ENCODE data around the gene CMKLR1.

CMKLR1 gene

GRCh38 chr12:108298761-108299275, 40.3 kb downstream of the CMKLR1 start:
- no peak for DNase-seq (ENCODE audit: low read depth in 2 of 2)

- DNase-seq (ENCODE audit: low read depth in 2 of 2) = no peak
These were observed 41.0 kb downstream of the CMKLR1 start for GRCh38 chr12:108297895-108298760.

- no peak for DNase-seq (ENCODE audit: low read depth in 2 of 2)
These were observed 41.7 kb downstream of the CMKLR1 start for GRCh38 chr12:108297424-108297823.

DNA sequence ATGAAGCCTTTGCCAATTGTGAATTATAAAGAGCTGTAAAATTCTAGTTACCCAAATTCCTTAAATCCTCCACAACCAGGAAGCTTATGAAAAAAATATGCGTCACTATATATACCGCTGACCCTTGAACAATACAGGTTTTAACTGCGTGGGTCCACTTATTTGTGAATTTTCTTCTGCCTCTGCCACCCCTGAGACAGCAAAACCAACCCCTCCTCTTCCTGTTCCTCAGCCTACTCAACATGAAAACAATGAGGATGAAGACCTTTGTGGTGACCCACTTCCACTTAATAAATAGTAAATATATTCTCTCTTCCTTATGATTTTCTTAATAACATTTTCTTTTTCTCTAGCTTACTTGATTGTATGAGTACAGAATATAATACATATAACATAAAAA, 42.2 kb downstream of the CMKLR1 start:
- DNase-seq (ENCODE audit: low read depth in 2 of 2) = no peak

GRCh38 chr12:108295641-108296040, 43.5 kb downstream of the CMKLR1 start:
- no peak for DNase-seq (ENCODE audit: low read depth in 2 of 2)

DNA sequence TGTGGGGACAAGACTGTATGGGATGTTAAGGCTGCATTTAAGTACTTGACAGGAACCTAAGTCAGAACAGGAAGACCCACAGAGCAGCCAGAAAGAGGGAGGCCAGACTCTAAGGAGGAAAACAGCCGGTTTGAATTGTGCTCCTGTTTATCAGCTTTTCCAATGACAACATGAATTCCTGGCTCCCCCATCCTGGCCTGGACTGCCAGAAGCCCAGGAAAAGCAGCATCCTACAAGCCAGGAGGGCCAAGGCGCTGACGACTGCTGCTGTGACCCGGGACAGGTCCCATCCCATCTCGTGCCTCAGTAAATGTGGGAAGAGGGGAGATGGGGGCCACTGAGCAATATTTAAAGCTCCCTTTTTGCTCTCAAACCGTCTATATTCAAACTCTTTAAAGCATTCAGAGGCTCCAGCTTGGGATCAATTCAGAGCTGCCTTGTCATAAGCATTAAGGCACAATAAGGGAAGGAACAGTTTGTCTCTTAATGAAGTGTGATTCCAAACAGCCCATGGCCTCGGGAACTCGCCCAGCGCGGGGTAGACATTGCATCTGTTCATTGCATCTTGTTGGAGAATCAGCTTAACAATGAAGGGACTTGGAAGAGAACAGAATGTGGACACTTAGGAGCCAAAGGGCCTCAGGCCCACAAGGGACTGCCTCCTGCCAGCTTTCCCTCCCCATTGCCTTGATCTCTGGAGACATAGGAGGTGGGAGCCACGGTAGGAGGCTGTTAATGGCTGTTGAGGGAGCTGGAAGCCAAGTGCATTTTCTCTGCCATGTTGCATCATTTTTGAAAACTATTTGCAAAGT, 49.6 kb downstream of the CMKLR1 start:
- DNase-seq (ENCODE audit: low read depth in 2 of 2) = no peak

DNA sequence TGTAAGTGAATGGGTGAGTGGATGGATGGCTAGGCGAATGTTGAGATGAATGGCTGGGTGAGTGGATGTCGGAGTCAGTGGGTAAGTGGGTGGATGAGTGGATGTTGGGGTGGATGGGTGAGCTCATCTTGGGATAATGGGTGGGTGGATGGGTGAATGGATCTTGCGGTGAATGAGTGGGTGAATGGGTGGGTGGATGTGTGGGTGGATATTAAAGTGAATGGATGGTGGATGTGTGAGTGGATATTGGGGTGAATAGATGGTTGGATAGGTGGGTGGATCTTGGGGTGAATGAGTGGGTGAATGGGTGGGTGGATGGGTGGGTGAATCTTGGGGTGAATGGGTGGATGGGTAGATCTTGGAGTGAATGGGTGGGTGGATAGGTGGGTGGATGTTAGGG, 51.9 kb downstream of the CMKLR1 start:
- DNase-seq (ENCODE audit: low read depth in 2 of 2) = no peak

GRCh38 chr12:108285016-108285415, 54.1 kb downstream of the CMKLR1 start:
- DNase-seq (ENCODE audit: low read depth in 2 of 2) = no peak

DNA sequence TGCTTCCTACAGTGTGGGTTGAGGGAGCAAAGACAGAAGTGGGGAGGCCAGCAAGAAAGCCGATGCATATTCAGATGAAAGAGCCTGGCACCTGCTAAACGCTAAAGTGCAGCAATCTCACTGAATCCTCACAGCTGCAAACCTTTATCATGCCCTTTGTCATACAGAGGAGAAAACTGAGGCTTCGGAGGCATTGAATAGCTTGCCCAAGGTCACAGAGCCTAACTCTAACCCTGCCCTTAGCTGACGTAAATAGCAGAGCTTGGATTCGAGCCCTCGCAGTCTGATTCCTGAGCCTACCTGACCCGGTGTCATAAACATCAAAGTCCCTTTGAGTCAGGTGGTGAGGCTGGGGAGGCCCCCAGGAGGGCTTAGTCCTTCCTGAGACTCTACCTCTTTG, 54.9 kb downstream of the CMKLR1 start:
- DNase-seq (ENCODE audit: low read depth in 2 of 2) = no peak

DNA sequence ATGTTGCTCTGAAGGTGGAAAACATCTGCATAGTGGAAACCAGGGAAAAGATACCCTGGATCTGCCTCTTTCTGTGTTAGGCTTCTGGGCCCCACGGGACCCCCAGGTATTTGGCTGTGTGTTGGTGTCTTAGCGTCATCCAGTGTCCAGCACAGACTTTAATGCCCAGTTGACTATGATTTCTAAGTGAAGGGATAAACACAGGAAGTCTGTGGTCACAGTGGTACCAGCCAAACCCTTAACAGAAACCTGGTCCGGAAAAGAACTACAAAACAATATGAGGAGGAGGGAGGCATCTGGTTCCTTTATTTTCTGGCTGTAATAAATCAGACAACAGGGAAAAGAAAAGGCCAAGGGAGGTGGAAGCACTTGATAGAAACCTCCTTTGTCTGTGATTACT, 56.4 kb downstream of the CMKLR1 start:
- no peak for DNase-seq (ENCODE audit: low read depth in 2 of 2)

GRCh38 chr12:108282160-108282559, 57.0 kb downstream of the CMKLR1 start:
- no peak for DNase-seq (ENCODE audit: low read depth in 2 of 2)

- no peak for DNase-seq (ENCODE audit: low read depth in 2 of 2)
These were observed 61.5 kb downstream of the CMKLR1 start for GRCh38 chr12:108277613-108278012.

DNA sequence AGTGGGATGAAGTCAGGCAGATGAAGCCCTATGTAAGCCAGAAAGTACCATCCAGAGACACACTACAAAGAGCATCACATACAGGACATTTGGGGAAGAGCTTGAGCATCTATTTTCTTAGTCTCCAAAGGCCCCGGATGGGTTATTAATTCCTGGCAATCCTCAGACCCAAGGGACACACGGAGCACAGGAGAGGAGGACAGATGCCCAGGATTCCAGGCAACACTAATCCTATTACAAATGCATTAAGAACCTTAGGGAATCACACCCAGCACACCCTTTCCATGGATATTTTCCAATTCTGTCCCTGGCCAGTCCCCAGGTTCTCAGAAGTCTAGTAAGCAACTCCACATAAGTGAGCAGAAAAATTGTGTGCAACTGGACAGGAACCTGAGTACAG, 65.9 kb downstream of the CMKLR1 start:
- DNase-seq (ENCODE audit: low read depth in 2 of 2) = no peak

DNA sequence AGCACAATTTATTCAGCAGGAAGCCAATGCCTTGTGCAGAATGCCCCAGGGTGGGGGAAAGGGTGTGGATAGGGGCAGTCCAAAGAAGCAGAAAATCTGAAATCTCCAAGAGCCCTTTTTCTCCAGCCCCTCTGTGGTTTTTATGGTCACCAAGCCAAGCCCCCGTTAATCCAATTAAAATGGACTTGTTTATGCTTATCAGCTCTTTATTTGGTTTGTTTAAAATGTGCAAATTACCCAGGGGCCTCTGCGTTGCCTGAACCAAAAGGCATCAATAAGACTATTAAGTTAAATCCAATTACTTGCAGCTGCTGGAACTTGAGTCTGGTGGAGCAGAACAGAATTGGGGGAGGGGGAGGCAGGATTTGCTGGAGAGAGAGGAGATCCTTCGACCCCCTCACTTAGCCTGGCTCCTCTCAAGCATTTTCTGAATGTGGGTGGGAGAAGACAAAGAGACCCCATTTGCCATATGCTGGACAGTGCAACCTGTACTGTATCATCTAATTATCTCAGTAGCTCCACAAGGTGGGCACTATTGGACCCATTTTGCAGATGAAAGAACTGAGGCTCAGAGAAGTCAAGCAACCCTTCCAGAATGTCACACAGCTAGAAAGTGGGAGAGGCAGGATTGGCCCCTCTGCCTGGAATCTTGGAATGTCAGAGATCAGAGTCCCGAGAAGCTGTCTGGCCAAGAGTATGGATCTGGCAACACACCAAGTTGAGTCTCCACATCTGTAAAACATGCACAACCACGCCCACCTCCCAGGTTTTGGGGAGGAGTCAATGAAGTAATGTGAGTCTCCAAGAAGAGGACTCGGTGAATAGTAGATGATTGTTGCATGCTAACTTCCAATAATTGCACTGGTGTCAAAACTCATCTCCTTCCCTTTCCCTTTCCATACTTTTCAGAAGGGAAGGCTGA, 66.9 kb downstream of the CMKLR1 start:
- DNase-seq (ENCODE audit: low read depth in 2 of 2) = no peak

DNA sequence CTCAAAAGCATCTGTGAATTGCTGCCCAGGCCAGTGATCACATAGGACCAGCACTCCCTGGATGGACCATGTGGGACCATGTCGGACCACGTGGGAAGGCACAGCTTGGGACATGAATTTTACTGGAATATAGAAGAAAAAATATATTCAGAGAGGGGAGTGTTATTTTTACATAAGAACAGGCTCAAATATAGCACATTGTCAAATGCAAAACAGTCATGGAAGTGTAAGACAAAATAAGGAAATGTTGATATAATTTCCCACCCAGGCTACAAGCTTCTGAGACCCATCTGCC, 68.3 kb downstream of the CMKLR1 start:
- DNase-seq (ENCODE audit: low read depth in 2 of 2) = no peak

DNA sequence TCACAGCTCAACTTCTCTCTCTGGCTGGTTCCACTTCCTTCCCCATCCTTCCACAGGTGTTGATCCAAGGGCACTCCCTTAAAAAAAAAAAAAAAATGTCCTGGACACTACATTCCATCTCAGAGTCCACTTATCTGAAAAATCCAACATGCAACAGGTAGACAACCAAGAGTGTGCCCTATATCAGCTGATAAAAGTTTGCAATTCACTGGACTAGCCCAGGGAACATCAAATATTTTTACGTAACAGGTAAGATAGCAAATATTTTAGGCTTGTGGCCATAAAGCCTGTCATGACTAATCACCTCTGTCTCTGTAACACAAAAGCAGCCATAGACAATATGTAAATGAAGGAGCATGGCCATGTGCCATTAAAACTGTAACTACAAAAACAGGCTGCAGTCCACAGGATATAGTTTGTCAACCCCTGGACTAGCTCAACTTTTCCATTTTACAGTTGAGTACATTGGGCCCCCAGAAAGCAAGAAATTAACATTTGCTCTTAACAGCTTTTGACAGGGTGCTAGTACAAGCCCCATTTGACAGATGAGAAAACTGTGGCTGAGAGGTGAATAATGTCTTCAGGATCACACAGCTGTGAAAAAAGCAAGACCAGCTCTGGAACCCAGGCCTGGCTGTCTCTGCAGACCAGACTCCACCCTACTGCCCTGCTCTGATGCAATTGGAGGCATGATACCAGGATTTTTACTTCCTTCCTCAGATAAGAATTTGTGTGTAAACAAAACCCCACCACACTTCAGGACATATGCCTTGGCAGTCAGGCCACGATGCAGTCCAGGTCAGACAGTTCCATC, 68.9 kb downstream of the CMKLR1 start:
- DNase-seq (ENCODE audit: low read depth in 2 of 2) = no peak

DNA sequence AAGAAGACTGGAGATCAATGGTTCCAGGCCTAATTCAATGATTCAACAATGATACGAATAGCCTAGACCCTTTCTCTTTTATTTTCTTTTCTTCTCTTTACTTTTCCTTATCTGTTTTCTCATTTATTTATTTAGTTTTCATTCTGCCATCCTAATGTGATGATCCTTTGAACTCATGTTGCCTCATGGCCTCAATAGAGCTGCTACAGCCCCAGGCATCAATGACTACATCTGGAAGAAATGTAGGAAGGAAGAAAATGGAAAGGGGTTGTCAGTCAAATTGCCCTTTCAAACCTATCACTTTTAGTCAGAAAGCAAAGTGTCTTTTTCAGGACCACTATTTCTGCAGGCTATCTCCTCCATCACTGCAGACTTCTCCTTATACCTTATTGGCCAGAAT, 69.9 kb downstream of the CMKLR1 start:
- DNase-seq (ENCODE audit: low read depth in 2 of 2) = no peak

DNA sequence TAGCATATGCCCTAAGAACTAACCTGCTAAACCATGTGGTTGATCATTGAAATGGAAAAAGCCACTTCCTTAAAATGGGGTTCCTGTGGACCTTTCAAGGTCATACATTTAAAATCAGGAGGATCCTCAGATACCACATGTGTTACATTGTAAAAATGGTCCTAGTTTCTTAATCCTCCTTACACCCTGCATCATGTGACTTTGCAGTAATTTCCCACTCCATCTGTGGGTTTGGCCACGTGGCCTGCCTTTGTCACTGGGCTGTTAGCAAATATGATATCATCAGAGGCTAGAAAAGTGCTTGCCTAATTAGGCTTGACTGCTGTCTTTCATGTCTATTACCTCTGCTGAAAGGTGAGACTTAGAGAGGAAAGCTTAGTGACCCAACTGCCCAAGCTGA, 70.7 kb downstream of the CMKLR1 start:
- no peak for DNase-seq (ENCODE audit: low read depth in 2 of 2)

DNA sequence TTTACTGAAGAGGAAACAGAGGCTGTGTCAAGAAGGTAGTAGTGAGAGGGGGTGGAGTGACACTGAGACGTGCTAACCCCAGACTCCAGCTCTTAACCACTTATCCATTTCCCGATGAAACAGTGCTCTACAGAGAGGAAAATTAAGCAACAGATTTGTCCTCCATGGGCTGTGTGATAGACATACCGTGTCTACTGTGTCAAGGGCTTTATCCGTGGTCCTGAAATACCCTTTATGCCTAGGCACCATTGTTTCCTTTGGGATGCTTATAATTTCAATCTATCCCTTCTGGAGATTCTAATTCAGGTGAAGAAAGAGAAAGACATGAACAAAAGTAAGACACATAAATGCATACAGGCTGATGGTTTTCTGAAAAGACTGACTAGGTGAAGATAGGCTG, 71.7 kb downstream of the CMKLR1 start:
- no peak for DNase-seq (ENCODE audit: low read depth in 2 of 2)

DNA sequence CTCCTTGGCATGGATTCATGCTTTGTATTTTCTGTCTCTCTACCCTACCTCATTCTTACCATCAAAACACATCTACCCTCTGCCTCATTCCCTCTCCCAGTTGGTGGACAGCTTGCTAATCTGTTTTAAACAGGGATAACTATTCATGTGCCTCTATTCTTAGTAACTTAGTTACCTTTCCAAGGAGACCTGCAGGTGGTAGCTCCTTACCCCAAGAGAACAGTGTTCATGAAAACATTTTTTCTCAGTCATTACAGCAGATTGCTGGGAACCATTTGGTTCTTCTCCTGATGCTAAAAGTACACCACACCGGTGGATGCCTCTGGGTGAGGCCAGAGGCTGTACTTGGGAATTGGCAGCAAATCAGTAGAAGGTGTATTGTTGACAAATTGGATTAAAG, 73.0 kb downstream of the CMKLR1 start:
- no peak for DNase-seq (ENCODE audit: low read depth in 2 of 2)

DNA sequence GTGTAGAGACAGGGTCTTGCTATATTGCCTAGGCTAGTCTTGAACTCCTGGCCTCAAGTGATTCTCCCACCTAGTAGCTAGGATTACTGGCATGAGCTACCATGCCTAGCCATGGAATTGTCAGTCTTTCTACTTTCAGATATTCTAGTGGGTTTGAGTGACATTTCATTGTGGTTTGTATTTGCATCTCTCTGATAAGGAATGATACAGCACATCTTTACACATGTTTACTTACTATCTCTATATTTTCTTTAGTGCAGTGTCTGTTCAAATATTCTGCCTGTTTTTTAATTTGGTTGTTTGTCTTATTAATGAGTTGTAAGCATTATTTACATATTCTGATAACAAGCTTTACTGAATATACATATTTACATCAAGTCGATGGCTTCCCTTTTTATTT, 73.6 kb downstream of the CMKLR1 start:
- no peak for DNase-seq (ENCODE audit: low read depth in 2 of 2)

Measured in stimulated activated CD8-positive, alpha-beta memory T cell treated with anti-CD3 and anti-CD28 coated beads, Interleukin-7, amount 100 ng/mL, for 1 hour (primary cell).